ENCODE measurements around the gene ANGPTL5.

ANGPTL5 gene

GRCh38 chr11:101912823-101913284 is 3.5 kb downstream of the ANGPTL5 start:
- Histone ChIP-seq H3K9ac (no peak overlapping the region), H3K9me3 (ENCODE audit: control insufficient read depth, low read length) (no peaks in the 10 kb centered on the region), H3K4me2 (ENCODE audit: low read length) (no peak overlapping the region), H2AFZ (no peak overlapping the region), H3K36me3 (ENCODE audit: control insufficient read depth, insufficient read depth, low read length) (no peaks in the 10 kb centered on the region), H3K4me3 (ENCODE audit: low read depth, low read length) (no peak overlapping the region), H3K27me3 (ENCODE audit: control insufficient read depth, insufficient read depth, low read length) (no peaks in the 10 kb centered on the region), H3K27ac (no peak overlapping the region), H3K4me1 (no peaks in the 10 kb centered on the region), H3K79me2 (no peaks in the 10 kb centered on the region)
- TF ChIP-seq, protein P1, sequence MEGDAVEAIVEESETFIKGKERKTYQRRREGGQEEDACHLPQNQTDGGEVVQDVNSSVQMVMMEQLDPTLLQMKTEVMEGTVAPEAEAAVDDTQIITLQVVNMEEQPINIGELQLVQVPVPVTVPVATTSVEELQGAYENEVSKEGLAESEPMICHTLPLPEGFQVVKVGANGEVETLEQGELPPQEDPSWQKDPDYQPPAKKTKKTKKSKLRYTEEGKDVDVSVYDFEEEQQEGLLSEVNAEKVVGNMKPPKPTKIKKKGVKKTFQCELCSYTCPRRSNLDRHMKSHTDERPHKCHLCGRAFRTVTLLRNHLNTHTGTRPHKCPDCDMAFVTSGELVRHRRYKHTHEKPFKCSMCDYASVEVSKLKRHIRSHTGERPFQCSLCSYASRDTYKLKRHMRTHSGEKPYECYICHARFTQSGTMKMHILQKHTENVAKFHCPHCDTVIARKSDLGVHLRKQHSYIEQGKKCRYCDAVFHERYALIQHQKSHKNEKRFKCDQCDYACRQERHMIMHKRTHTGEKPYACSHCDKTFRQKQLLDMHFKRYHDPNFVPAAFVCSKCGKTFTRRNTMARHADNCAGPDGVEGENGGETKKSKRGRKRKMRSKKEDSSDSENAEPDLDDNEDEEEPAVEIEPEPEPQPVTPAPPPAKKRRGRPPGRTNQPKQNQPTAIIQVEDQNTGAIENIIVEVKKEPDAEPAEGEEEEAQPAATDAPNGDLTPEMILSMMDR (IDR thresholded peaks at IDR 0.05), result no peak

GRCh38 chr11:101909087-101909486 is 7.2 kb downstream of the ANGPTL5 start:
- no peak overlapping the region for H3K27ac ChIP-seq
- H3K36me3 ChIP-seq (ENCODE audit: control insufficient read depth, insufficient read depth, low read length), result no peaks in the 10 kb centered on the region
- H2AFZ ChIP-seq, result no peak overlapping the region
- no peaks in the 10 kb centered on the region for H3K9me3 ChIP-seq (ENCODE audit: control insufficient read depth, low read length)
- no peaks in the 10 kb centered on the region for H3K27me3 ChIP-seq (ENCODE audit: control insufficient read depth, insufficient read depth, low read length)
- no peaks in the 10 kb centered on the region for H3K79me2 ChIP-seq
- H3K4me3 ChIP-seq (ENCODE audit: low read depth, low read length), result no peak overlapping the region
- no peak overlapping the region for H3K4me2 ChIP-seq (ENCODE audit: low read length)
- no peaks in the 10 kb centered on the region for H3K4me1 ChIP-seq
- TF ChIP-seq, protein P1 (IDR thresholded peaks at IDR 0.05), result no peak
- no peak overlapping the region for H3K9ac ChIP-seq

DNA sequence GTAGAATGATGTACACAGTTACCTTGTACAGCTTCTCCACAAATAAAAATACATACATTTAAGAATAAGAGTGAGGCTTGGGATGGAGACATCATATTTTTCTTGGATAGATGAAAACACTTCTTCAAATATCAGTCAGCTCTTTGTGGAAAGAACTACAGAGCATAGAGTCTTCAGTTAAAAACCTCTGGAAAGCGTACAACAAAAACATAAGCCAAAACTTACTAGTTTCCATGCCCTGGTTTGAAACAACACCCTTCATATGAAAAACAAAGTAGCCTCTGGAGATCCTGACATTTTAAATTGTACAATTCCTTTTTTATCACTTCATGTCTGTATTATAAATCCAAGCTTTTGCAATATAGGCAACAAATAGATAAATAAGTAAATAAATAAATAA is 8.5 kb downstream of the ANGPTL5 start:
- H3K79me2 ChIP-seq, result no peaks in the 10 kb centered on the region
- no peak overlapping the region for H3K9ac ChIP-seq
- no peak overlapping the region for H2AFZ ChIP-seq
- H3K4me2 ChIP-seq (ENCODE audit: low read length), result no peak overlapping the region
- no peaks in the 10 kb centered on the region for H3K36me3 ChIP-seq (ENCODE audit: control insufficient read depth, insufficient read depth, low read length)
- no peaks in the 10 kb centered on the region for H3K9me3 ChIP-seq (ENCODE audit: control insufficient read depth, low read length)
- TF ChIP-seq, protein P1 (IDR thresholded peaks at IDR 0.05), result no peak
- no peaks in the 10 kb centered on the region for H3K27me3 ChIP-seq (ENCODE audit: control insufficient read depth, insufficient read depth, low read length)
- H3K4me3 ChIP-seq (ENCODE audit: low read depth, low read length), result no peak overlapping the region
- no peak overlapping the region for H3K27ac ChIP-seq
- no peaks in the 10 kb centered on the region for H3K4me1 ChIP-seq

GRCh38 chr11:101894505-101894904 is 21.8 kb downstream of the ANGPTL5 start:
- H3K27ac ChIP-seq, result no peak overlapping the region
- TF ChIP-seq, protein P1 (IDR thresholded peaks at IDR 0.05), result no peak

GRCh38 chr11:101889767-101890166 is 26.6 kb downstream of the ANGPTL5 start:
- H3K27ac ChIP-seq, result no peak overlapping the region
- no peaks in the 10 kb centered on the region for H3K9me3 ChIP-seq (ENCODE audit: control insufficient read depth, low read length)
- no peak overlapping the region for H3K4me3 ChIP-seq (ENCODE audit: low read depth, low read length)
- TF ChIP-seq, protein P1 (IDR thresholded peaks at IDR 0.05), result no peak
- no peak overlapping the region for H3K9ac ChIP-seq
- no peaks in the 10 kb centered on the region for H3K36me3 ChIP-seq (ENCODE audit: control insufficient read depth, insufficient read depth, low read length)
- H3K4me2 ChIP-seq (ENCODE audit: low read length), result no peak overlapping the region
- no peak overlapping the region for H2AFZ ChIP-seq
- H3K27me3 ChIP-seq (ENCODE audit: control insufficient read depth, insufficient read depth, low read length), result no peaks in the 10 kb centered on the region
- no peaks in the 10 kb centered on the region for H3K4me1 ChIP-seq
- no peaks in the 10 kb centered on the region for H3K79me2 ChIP-seq

More at GRCh38 chr11:101894505-101894904, 21.8 kb downstream of the ANGPTL5 start:
- Histone ChIP-seq H3K9me3 (ENCODE audit: control insufficient read depth, low read length) (no peaks in the 10 kb centered on the region), H3K27me3 (ENCODE audit: control insufficient read depth, insufficient read depth, low read length) (no peaks in the 10 kb centered on the region), H2AFZ (no peak overlapping the region), H3K9ac (no peak overlapping the region), H3K4me3 (ENCODE audit: low read depth, low read length) (no peak overlapping the region), H3K4me2 (ENCODE audit: low read length) (no peak overlapping the region), H3K36me3 (ENCODE audit: control insufficient read depth, insufficient read depth, low read length) (no peaks in the 10 kb centered on the region), H3K4me1 (no peaks in the 10 kb centered on the region), H3K79me2 (no peaks in the 10 kb centered on the region)

Measured in parathyroid adenoma (tissue), 2 donors.